Nephron progenitor cell (in vitro differentiated cells): ENCODE measurements around the gene CDR2.

Experiments
- DNase-seq: peaks from one replicate; pipeline ENCODE4 v3.0.0; 2021
- H3K27ac Mint-ChIP-seq: 2 replicates; pipeline ENCODE4 v1.8.0; 2021; ENCODE audit warnings: mild to moderate bottlenecking, moderate library complexity, mixed read lengths
- H3K27me3 Mint-ChIP-seq: 2 replicates; pipeline ENCODE4 v1.8.0; 2021; ENCODE audit warnings: mild to moderate bottlenecking, low read depth, mixed read lengths; ENCODE audit not compliant: poor library complexity
- H3K36me3 Mint-ChIP-seq: 2 replicates; pipeline ENCODE4 v1.8.0; 2021; ENCODE audit warnings: low read depth, mixed read lengths
- H3K4me1 Mint-ChIP-seq: 2 replicates; pipeline ENCODE4 v1.8.0; 2021; ENCODE audit warnings: mixed read lengths
- H3K4me3 Mint-ChIP-seq: 2 replicates; pipeline ENCODE4 v1.8.0; 2021; ENCODE audit warnings: mild to moderate bottlenecking, moderate library complexity, mixed read lengths
- H3K9me3 Mint-ChIP-seq: 2 replicates; pipeline ENCODE4 v1.8.0; 2021; ENCODE audit warnings: mild to moderate bottlenecking, moderate library complexity, mixed read lengths
- CTCF ChIP-seq: fragments of 200-600 bp; sonication (generic); IDR thresholded peaks from 2 replicates; pipeline ENCODE4 v1.5.0; 2021; ENCODE audit warnings: antibody characterized with exemption

CDR2 gene

GRCh38 chr16:22342082-22342481 is 32.3 kb downstream of the CDR2 start:
- no peak for TF ChIP-seq CTCF
- H3K36me3 Mint-ChIP-seq: peaks cover 39% of the 10 kb centered on the region
- no peak for DNase-seq
- H3K9me3 Mint-ChIP-seq: peaks cover 53% of the 10 kb centered on the region
- peaks cover 3% of the 10 kb centered on the region for H3K27me3 Mint-ChIP-seq
- H3K4me3 Mint-ChIP-seq: no peak overlapping the region
- H3K27ac Mint-ChIP-seq: no peak overlapping the region
- H3K4me1 Mint-ChIP-seq: no peaks in the 10 kb centered on the region

GRCh38 chr16:22340945-22341344 is 33.5 kb downstream of the CDR2 start:
- peaks cover 45% of the 10 kb centered on the region for H3K36me3 Mint-ChIP-seq
- H3K27me3 Mint-ChIP-seq: peaks cover 3% of the 10 kb centered on the region
- peaks cover 64% of the 10 kb centered on the region for H3K9me3 Mint-ChIP-seq
- TF ChIP-seq CTCF: no peak
- DNase-seq: no peak
- no peak overlapping the region for H3K4me3 Mint-ChIP-seq
- H3K4me1 Mint-ChIP-seq: no peaks in the 10 kb centered on the region
- no peak overlapping the region for H3K27ac Mint-ChIP-seq

GRCh38 chr16:22337849-22338635 is 36.4 kb downstream of the CDR2 start:
- Mint-ChIP-seq H3K27me3 (peaks cover 3% of the 10 kb centered on the region), H3K36me3 (peaks cover 73% of the 10 kb centered on the region), H3K4me1 (no peaks in the 10 kb centered on the region), H3K4me3 (no peak overlapping the region), H3K27ac (no peak overlapping the region), H3K9me3 (peaks cover 77% of the 10 kb centered on the region)
- no peak for DNase-seq
- TF ChIP-seq CTCF: no peak

- Mint-ChIP-seq H3K4me3 (no peak overlapping the region), H3K9me3 (peaks cover 74% of the 10 kb centered on the region), H3K27ac (no peak overlapping the region), H3K27me3 (peaks cover 3% of the 10 kb centered on the region), H3K36me3 (peaks cover 80% of the 10 kb centered on the region), H3K4me1 (no peaks in the 10 kb centered on the region)
- no peak for DNase-seq
- TF ChIP-seq CTCF: no peak
These were observed 37.4 kb downstream of the CDR2 start for GRCh38 chr16:22337045-22337444.

GRCh38 chr16:22336581-22336980 is 37.8 kb downstream of the CDR2 start:
- Mint-ChIP-seq H3K4me1 (no peaks in the 10 kb centered on the region), H3K27ac (no peak overlapping the region), H3K4me3 (no peak overlapping the region), H3K36me3 (peaks cover 85% of the 10 kb centered on the region), H3K9me3 (peaks cover 69% of the 10 kb centered on the region), H3K27me3 (peaks cover 3% of the 10 kb centered on the region)
- no peak for DNase-seq
- no peak for TF ChIP-seq CTCF

GRCh38 chr16:22335668-22336246 is 38.7 kb downstream of the CDR2 start:
- Mint-ChIP-seq H3K4me3 (no peak overlapping the region), H3K27ac (no peak overlapping the region), H3K4me1 (no peaks in the 10 kb centered on the region), H3K27me3 (peaks cover 3% of the 10 kb centered on the region), H3K9me3 (peaks cover 61% of the 10 kb centered on the region), H3K36me3 (peaks cover 91% of the 10 kb centered on the region)
- no peak for TF ChIP-seq CTCF
- DNase-seq: no peak
